HFF-Myc (cell line): Measurements from ENCODE around the gene FOXN3.

Experiments
- DNase-seq: peaks from one replicate; pipeline ENCODE4 v3.0.0-alpha.2; 2011; ENCODE audit warnings: low read depth; ENCODE audit errors: extremely low read depth
- H3K4me3 ChIP-seq: replicated peaks from 2 replicates; pipeline ENCODE4 v1.5.1; 2011; ENCODE audit warnings: low read depth, mild to moderate bottlenecking, control low read depth, low read length
- CTCF ChIP-seq: IDR thresholded peaks from 2 replicates; pipeline ENCODE4 v1.5.1; 2012; ENCODE audit warnings: mild to moderate bottlenecking, low read depth, low read length, control low read depth; ENCODE audit errors: missing control alignments

Gene FOXN3

GRCh38 chr14:89284333-89285058 lies 132.5 kb downstream of the FOXN3 start:
- TF ChIP-seq CTCF, result no peak
- no peak overlapping the region for H3K4me3 ChIP-seq
- no peak for DNase-seq

- TF ChIP-seq CTCF, result no peak
- H3K4me3 ChIP-seq, result no peak overlapping the region
- DNase-seq, result no peak
Measured at GRCh38 chr14:89283327-89284060, 133.5 kb downstream of the FOXN3 start.

GRCh38 chr14:89282191-89282590 lies 134.8 kb downstream of the FOXN3 start:
- no peak for TF ChIP-seq CTCF
- DNase-seq, result no peak
- H3K4me3 ChIP-seq, result no peak overlapping the region

GRCh38 chr14:89280600-89280999 lies 136.4 kb downstream of the FOXN3 start:
- no peak for DNase-seq
- no peak overlapping the region for H3K4me3 ChIP-seq
- no peak for TF ChIP-seq CTCF

GRCh38 chr14:89279649-89280232 lies 137.3 kb downstream of the FOXN3 start:
- TF ChIP-seq CTCF, result no peak
- no peak for DNase-seq
- H3K4me3 ChIP-seq, result no peak overlapping the region

- no peak for TF ChIP-seq CTCF
- no peak overlapping the region for H3K4me3 ChIP-seq
- no peak for DNase-seq
Measured at GRCh38 chr14:89277203-89277602, 139.8 kb downstream of the FOXN3 start.
